DOHH2 (cell line): ENCODE measurements around the gene SRSF12.
A peak's percentile ranks its signal among the peaks of the same experiment; 100 is the strongest.

ENCODE experiments used
- H3F3A ChIP-seq: fragments of 200-600 bp; sonication (generic), shearing (Covaris generic); 2 replicates; pipeline ENCODE4 v1.6.0; 2016; ENCODE audit warnings: antibody characterized with exemption, mild to moderate bottlenecking; ENCODE audit not compliant: control insufficient read depth, insufficient read depth
- H3K27ac ChIP-seq: fragments of 200-600 bp; sonication (generic); 2 replicates; pipeline ENCODE4 v1.5.1; 2014; ENCODE audit warnings: low read depth, mild to moderate bottlenecking, low read length, moderate library complexity
- H3K27me3 ChIP-seq: fragments of 200-600 bp; sonication (generic); 2 replicates; pipeline ENCODE4 v1.6.1; 2014; ENCODE audit warnings: mild to moderate bottlenecking, low read length, mixed read lengths; ENCODE audit not compliant: control insufficient read depth
- H3K36me3 ChIP-seq: fragments of 200-600 bp; sonication (generic); 2 replicates; pipeline ENCODE4 v1.6.1; 2014; ENCODE audit warnings: mild to moderate bottlenecking, low read length, moderate library complexity, mixed read lengths; ENCODE audit not compliant: control insufficient read depth
- H3K4me1 ChIP-seq: fragments of 200-600 bp; sonication (generic); 2 replicates; pipeline ENCODE4 v1.6.1; 2014; ENCODE audit warnings: mild to moderate bottlenecking, low read length, mixed read lengths; ENCODE audit not compliant: control insufficient read depth
- H3K4me2 ChIP-seq: fragments of 200-600 bp; sonication (generic); 2 replicates; pipeline ENCODE4 v1.6.0; 2014; ENCODE audit warnings: mild to moderate bottlenecking, low read length, moderate library complexity
- H3K4me3 ChIP-seq: fragments of 200-600 bp; sonication (generic); 2 replicates; pipeline ENCODE4 v1.5.1; 2014; ENCODE audit warnings: mild to moderate bottlenecking, low read length, mixed read lengths
- H3K79me2 ChIP-seq: fragments of 200-600 bp; sonication (generic); 2 replicates; pipeline ENCODE4 v1.6.1; 2014; ENCODE audit warnings: mild to moderate bottlenecking, low read length, mixed read lengths; ENCODE audit not compliant: control insufficient read depth
- H3K9me2 ChIP-seq: fragments of 200-600 bp; sonication (generic); replicated peaks from 2 replicates; pipeline ENCODE4 v1.6.1; 2014; ENCODE audit warnings: mild to moderate bottlenecking, low read length, mixed read lengths; ENCODE audit not compliant: control insufficient read depth
- H3K9me3 ChIP-seq: fragments of 200-600 bp; sonication (generic); 2 replicates; pipeline ENCODE4 v1.6.1; 2014; ENCODE audit warnings: antibody characterized with exemption, low read length, mixed read lengths; ENCODE audit not compliant: control insufficient read depth, insufficient read depth
- H4K20me1 ChIP-seq: fragments of 200-600 bp; sonication (generic); 2 replicates; pipeline ENCODE4 v1.6.0; 2014; ENCODE audit warnings: low read depth, mild to moderate bottlenecking, antibody characterized with exemption, low read length, moderate library complexity; ENCODE audit not compliant: control insufficient read depth, insufficient read depth
- EZH2phosphoT487 ChIP-seq: fragments of 200-600 bp; sonication (generic); IDR thresholded peaks from 2 replicates; pipeline ENCODE4 v1.6.1; 2017; ENCODE audit warnings: borderline replicate concordance, mild to moderate bottlenecking, antibody characterized with exemption, low read length, moderate library complexity, mixed read lengths
- TF ChIP-seq, protein P1 (sequence below): fragments of 200-600 bp; sonication (generic); IDR thresholded peaks from one replicate; pipeline ENCODE4 v1.5.1; 2014; ENCODE audit warnings: antibody characterized with exemption, mild to moderate bottlenecking, low read depth, low read length; ENCODE audit not compliant: poor library complexity, severe bottlenecking

SRSF12 gene

DNA sequence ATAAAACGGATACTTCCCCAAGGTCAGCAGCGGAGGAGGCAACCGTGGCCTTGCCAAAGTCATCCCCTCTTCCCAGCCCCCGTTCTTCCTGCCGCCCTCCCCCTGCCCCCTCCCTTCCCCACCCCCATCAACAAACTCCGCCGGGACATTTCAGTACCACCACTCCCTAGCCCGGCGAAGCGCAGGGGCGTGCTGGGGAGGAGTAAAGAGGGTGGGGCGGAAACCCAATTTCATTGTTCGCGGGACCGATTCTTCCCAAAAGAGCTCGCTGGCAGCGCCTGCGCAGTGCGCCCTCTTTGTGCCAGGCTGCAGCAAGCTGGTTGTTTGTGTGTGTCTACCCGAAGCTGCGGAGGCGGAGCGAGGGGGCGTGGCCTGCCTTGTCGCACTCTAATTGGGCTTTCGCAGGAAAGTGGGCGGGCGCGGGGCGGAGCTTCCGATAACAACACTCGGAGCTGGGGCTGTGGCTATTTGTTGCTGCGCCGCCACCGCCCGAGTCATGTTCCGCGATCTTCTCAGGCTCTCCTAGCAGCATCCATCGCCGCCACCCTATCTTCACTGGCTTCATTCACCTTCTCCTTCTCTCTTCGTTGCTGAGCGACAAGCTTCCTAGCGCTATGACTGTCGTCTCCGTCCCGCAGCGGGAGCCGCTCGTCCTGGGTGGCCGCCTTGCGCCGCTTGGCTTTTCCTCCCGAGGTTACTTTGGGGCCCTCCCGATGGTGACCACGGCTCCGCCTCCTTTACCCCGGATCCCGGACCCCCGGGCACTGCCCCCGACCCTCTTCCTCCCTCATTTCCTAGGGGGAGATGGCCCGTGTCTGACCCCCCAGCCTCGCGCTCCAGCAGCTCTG is 37.4 kb downstream of the SRSF12 start, which contains the start of gene PNRC1:
TSS of gene PNRC1 (plus strand) at position 471 of the 848 bp plus-strand sequence. CDS start at position 615, 144 bp downstream.
- Histone ChIP-seq H3K27me3 (no peaks in the 10 kb centered on the region), H3K79me2 (peaks cover 40% of the 10 kb centered on the region), H3F3A (peaks cover 5% of the 10 kb centered on the region; the same call in 1 of the 2 replicates), H4K20me1 (peaks cover 26% of the 10 kb centered on the region; the same call in 1 of the 2 replicates), H3K36me3 (peaks cover 39% of the 10 kb centered on the region), H3K9me3 (no peaks in the 10 kb centered on the region), H3K4me2 (peak within 1 kb of the TSS; percentile 90), H3K4me3 (peak within 1 kb of the TSS; percentile 99), H3K4me1 (peaks cover 19% of the 10 kb centered on the region), H3K27ac (peak within 1 kb of the TSS; percentile 77), H3K9me2 (no peaks in the 10 kb centered on the region)
- no peak for TF ChIP-seq EZH2phosphoT487
- TF ChIP-seq, protein P1, sequence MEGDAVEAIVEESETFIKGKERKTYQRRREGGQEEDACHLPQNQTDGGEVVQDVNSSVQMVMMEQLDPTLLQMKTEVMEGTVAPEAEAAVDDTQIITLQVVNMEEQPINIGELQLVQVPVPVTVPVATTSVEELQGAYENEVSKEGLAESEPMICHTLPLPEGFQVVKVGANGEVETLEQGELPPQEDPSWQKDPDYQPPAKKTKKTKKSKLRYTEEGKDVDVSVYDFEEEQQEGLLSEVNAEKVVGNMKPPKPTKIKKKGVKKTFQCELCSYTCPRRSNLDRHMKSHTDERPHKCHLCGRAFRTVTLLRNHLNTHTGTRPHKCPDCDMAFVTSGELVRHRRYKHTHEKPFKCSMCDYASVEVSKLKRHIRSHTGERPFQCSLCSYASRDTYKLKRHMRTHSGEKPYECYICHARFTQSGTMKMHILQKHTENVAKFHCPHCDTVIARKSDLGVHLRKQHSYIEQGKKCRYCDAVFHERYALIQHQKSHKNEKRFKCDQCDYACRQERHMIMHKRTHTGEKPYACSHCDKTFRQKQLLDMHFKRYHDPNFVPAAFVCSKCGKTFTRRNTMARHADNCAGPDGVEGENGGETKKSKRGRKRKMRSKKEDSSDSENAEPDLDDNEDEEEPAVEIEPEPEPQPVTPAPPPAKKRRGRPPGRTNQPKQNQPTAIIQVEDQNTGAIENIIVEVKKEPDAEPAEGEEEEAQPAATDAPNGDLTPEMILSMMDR, result no peak

DNA sequence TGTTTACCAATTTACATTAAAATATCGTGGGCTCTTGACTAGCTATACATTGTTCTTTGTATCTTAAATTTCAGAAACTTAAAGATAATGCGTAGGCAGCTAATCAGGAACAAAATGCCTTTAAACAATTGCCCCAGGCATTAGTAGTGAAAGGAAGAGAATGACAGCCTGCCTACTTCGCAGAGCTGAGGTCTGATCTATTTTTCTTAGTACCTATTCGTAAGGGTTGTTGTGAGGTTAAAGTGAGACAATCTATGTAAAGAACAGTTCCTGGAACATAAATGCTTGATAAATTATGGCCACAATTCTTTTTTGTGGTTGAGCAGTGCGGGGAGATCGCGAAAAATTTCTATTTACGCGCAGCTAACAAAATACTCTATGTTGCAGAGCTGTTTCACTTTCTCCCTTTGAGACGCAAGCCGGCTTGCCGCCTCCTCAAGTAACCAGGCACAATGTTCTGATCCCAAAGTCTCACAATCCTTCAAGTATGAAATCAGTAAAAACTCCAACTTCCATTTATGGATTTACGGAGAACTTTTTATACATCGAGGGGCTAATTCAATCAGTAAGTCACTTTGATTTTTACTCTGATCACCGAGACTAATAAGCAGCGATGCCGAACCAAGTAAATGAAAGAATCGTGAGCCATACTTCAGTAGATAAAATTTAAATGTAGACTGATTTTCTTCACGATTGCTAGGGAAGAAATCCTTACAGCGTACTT is 38.2 kb downstream of the SRSF12 start:
- peak overlapping the region; percentile 44 for H3K27ac ChIP-seq
- H3K4me3 ChIP-seq, result peak overlapping the region; percentile 83

DNA sequence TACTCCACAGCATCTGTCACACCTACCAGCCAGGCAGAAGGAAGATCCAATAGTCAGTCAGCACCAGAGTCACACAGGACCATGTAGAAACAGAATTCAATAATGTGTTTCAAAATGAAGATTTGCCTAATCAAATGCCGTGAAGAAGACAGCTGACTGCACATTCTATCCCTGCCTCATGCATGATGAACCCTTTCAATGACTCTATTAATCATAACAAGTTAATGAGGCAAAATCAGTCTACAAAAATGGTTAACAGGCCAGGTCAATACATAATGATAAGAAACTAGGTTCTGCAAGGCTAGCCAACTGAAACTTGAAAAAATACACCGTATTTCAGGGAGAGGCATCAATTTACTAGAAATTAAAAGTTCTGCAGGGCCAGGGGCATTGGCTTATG is 44.0 kb downstream of the SRSF12 start:
- Histone ChIP-seq H4K20me1 (no peaks in the 10 kb centered on the region), H3K79me2 (no peaks in the 10 kb centered on the region), H3K27me3 (no peaks in the 10 kb centered on the region), H3F3A (no peaks in the 10 kb centered on the region), H3K36me3 (no peaks in the 10 kb centered on the region), H3K4me1 (no peaks in the 10 kb centered on the region), H3K4me2 (no peak overlapping the region), H3K4me3 (no peak overlapping the region), H3K27ac (no peak overlapping the region), H3K9me3 (peaks cover 3% of the 10 kb centered on the region; the same call in 1 of the 2 replicates), H3K9me2 (no peaks in the 10 kb centered on the region)
- no peak for TF ChIP-seq EZH2phosphoT487
- TF ChIP-seq, protein P1, result no peak

More for the DNA sequence above, 38.2 kb downstream of the SRSF12 start:
- TF ChIP-seq, protein P1, result no peak
- no peak for TF ChIP-seq EZH2phosphoT487
- H3K79me2 ChIP-seq, result peaks cover 37% of the 10 kb centered on the region
- H3K4me1 ChIP-seq, result peaks cover 19% of the 10 kb centered on the region
- H3K9me2 ChIP-seq, result no peaks in the 10 kb centered on the region
- H3K4me2 ChIP-seq, result peak overlapping the region; percentile 84
- H4K20me1 ChIP-seq, result peaks cover 22% of the 10 kb centered on the region; the same call in 1 of the 2 replicates
- H3K36me3 ChIP-seq, result peaks cover 30% of the 10 kb centered on the region
- no peaks in the 10 kb centered on the region for H3K9me3 ChIP-seq
- no peaks in the 10 kb centered on the region for H3K27me3 ChIP-seq
- H3F3A ChIP-seq, result peaks cover 4% of the 10 kb centered on the region; the same call in 1 of the 2 replicates
